Activated T-helper 1 cell treated with Interleukin-2 at 50 U/mL for 16 hours (primary cell): ENCODE measurements around the gene PLSCR3.

Experiments
- DNase-seq: peaks from one replicate; pipeline ENCODE4 v3.0.0-alpha.2; 2020; ENCODE audit warnings: low read depth

Gene PLSCR3

DNA sequence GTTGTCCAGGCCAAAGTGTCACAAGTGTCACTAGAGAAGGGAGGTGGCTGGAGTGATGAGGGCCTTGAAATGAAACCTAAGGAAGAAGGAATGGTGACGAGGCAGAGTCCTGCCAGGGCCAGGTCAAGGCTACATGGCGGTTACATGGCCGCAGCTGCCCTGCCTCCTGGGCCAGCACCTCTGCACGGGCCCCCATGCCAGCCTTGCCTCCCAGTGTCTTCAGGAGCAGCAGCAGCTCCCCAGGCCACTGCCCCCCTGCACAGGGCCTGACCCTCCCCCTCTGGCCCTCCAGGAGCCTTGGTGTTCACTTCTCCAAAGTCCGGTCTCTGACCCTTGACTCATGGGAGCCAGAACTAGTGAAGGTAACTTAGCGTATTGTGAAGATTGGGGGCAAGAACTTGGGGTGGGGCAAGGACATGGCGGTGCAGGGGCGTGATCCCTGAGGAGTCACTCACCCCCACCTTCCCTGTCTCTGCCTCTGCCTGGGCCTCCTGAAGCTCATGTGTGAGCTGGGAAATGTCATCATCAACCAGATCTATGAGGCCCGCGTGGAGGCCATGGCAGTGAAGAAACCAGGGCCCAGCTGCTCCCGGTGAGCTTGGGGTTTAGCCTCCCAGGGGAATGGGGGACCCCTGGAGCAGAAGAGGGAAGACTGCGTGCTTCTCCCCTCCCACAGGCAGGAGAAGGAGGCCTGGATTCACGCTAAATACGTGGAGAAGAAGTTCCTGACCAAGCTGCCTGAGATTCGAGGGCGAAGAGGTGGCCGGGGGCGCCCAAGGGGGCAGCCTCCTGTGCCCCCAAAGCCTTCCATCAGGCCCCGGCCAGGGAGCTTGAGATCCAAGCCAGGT, 46.5 kb downstream of the PLSCR3 start:
- no peak for DNase-seq

DNA sequence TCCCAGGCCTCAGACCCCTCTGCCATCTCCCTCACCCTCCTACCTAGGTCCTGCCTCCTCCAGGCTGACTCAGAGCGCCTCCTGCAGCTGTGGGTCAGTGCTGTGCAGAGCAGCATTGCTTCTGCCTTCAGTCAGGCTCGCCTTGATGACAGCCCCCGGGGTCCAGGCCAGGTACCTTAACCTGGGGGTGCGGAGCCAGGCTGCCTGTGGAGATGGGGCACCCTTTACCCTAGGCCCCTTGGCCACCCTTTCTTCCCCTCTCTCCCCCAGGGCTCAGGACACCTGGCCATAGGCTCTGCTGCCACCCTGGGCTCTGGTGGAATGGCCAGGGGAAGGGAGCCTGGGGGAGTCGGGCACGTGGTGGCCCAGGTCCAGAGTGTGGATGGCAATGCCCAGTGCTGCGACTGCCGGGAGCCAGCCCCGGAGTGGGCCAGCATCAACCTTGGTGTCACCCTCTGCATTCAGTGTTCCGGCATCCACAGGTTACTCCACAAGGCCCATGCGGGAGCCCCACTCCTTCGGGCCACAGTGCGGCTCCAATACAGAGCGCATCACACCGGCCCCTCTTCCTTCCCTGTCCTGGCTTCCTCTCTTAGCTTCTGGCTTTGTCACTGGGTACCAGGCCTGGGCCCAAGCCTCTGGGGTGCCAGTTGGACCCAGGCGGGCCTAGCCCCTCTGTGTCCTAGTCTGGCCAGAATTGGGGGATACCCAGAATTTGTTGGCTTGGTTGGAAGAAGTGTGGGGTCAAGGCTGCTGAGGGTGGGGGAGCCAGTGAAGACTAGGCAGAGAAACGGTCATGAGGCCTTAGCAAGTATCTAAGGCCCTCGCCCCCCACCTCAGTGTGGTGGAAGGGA, 47.3 kb downstream of the PLSCR3 start:
- DNase-seq = no peak

DNA sequence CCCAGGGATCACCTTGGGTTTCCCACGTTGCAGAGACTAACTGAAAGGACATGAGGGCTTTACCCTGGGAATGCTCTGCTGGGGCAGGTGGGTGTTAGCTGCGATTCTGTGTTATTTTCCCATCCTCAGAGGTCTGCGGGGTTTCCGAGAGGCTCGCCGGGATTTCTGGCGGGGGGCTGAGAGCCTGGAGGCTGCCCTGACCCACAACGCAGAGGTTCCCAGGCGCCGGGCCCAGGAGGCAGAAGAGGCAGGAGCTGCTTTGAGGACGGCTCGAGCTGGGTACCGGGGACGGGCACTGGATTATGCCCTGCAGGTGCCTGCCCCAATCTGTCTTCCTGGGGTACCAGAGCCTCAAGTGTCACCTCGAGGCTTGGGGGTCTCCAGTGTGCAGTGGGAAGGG, 51.1 kb downstream of the PLSCR3 start:
- DNase-seq = no peak

DNA sequence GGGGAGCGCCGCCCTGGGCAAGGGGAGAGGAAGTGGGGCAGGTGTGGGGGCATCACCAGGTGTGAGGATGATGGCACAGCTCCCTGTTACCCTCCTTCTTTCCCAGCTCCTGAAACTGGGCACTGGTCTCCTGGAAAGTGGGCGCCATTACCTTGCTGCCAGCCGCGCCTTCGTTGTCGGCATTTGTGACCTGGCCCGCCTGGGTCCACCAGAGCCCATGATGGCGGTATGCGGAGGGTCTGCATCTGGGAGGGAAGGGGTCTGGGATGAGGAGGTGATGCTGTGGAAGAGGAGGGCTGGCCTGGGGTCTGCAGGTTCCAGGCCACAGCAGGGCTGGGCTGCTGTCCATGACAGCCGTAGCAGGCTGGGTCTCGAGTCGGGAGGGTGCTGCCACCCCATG, 52.5 kb downstream of the PLSCR3 start:
- no peak for DNase-seq

DNA sequence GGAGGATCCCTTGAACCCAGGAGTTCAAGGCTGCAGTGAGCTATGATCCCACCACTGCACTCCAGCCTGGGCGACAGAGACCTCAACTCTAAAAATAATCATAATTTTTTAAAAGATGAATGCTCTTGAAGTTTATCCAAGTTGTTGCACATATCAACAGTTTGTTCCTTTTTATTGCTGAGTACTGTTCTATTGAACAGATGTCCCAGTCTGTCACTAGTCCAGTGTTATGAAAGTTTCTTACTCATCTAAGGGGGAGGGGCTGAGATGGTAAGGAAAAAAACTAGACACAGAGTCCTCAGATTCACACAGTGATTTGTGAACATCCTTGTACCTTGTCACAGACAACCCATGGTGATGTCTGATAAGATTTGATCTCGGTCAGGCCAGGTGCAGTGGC, 54.1 kb downstream of the PLSCR3 start:
- DNase-seq = no peak
